Right atrium auricular region (tissue), 2 donors: ENCODE results near the gene MIEN1. TPM values are rescaled to one million over a fixed set of nuclear protein-coding genes. Genes with fewer than 3 reads are reported as not detected.

ENCODE experiments used
- DNase-seq: peaks from one replicate; pipeline ENCODE4 v3.0.0-alpha.2; 2019; ENCODE audit warnings: low spot score
- H3K27ac ChIP-seq, 2 donors: fragments of 200-600 bp; sonication (generic); 1 replicate in 1 of 2; 2 replicates in 1 of 2; pipeline ENCODE4 v1.5.1; 2016 to 2019
- H3K27me3 ChIP-seq, 2 donors: fragments of 200-600 bp; sonication (generic); one replicate each; pipeline versions ENCODE4 v1.5.1 to v1.6.0; 2017 to 2019
- H3K36me3 ChIP-seq: fragments of 200-600 bp; sonication (generic); one replicate; pipeline ENCODE4 v1.5.1; 2016
- H3K4me1 ChIP-seq, 2 donors: fragments of 200-600 bp; sonication (generic); one replicate each; pipeline versions ENCODE4 v1.5.1 to v1.6.0; 2017 to 2019
- H3K4me3 ChIP-seq, 2 donors: fragments of 200-600 bp; sonication (generic); 1 replicate in 1 of 2; 2 replicates in 1 of 2; pipeline ENCODE4 v1.5.1; 2017 to 2019; ENCODE audit warnings: mild to moderate bottlenecking in 1 of 2, moderate library complexity in 1 of 2
- H3K9me3 ChIP-seq, 2 donors: fragments of 200-600 bp; sonication (generic); one replicate each; pipeline ENCODE4 v1.5.1; 2019
- total RNA-seq, 2 donors: library from RNA; depleted of rRNA; stranded (reverse); fragments of >200 nt; gene quantifications; one replicate each; pipeline ENCODE4 v1.1.0, GENCODE V29; 2016
- TF ChIP-seq, protein P1 (sequence below), 2 donors: fragments of 200-600 bp; sonication (generic); IDR thresholded peaks; one replicate each; pipeline ENCODE4 v1.5.1; 2019; ENCODE audit warnings: antibody characterized with exemption in 2 of 2

Gene MIEN1
- total RNA-seq, 2 donors from 2014 or later, result 77.5 to 77.8 TPM

DNA sequence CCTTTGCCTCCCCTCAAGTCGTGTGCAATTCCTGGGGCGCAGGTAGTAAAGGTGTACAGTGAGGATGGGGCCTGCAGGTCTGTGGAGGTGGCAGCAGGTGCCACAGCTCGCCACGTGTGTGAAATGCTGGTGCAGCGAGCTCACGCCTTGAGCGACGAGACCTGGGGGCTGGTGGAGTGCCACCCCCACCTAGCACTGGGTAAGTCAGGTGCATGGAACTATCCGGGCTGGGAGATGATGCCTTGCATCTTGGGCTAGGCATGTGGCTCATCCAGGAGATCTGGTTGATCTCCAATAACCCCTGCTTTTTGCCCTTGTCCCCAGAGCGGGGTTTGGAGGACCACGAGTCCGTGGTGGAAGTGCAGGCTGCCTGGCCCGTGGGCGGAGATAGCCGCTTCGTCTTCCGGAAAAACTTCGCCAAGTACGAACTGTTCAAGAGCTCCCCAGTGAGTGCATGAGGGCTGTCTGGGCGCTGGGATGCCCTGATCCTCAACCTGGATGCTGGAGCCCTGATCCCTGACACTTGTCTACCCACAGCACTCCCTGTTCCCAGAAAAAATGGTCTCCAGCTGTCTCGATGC is 12.6 kb upstream of the MIEN1 start:
- Histone ChIP-seq H3K9me3 (no peaks in the 10 kb centered on the region), H3K36me3 (no peaks in the 10 kb centered on the region), H3K27ac (no peak overlapping the region), H3K27me3 (peaks cover 4 to 5% of the 10 kb centered on the region in 2 donors), H3K4me3 (no peak overlapping the region), H3K4me1 (peaks cover 0 to 35% of the 10 kb centered on the region in 2 donors)
- DNase-seq, result no peak
- TF ChIP-seq, protein P1, sequence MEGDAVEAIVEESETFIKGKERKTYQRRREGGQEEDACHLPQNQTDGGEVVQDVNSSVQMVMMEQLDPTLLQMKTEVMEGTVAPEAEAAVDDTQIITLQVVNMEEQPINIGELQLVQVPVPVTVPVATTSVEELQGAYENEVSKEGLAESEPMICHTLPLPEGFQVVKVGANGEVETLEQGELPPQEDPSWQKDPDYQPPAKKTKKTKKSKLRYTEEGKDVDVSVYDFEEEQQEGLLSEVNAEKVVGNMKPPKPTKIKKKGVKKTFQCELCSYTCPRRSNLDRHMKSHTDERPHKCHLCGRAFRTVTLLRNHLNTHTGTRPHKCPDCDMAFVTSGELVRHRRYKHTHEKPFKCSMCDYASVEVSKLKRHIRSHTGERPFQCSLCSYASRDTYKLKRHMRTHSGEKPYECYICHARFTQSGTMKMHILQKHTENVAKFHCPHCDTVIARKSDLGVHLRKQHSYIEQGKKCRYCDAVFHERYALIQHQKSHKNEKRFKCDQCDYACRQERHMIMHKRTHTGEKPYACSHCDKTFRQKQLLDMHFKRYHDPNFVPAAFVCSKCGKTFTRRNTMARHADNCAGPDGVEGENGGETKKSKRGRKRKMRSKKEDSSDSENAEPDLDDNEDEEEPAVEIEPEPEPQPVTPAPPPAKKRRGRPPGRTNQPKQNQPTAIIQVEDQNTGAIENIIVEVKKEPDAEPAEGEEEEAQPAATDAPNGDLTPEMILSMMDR (IDR thresholded peaks at IDR 0.05), result no peak

DNA sequence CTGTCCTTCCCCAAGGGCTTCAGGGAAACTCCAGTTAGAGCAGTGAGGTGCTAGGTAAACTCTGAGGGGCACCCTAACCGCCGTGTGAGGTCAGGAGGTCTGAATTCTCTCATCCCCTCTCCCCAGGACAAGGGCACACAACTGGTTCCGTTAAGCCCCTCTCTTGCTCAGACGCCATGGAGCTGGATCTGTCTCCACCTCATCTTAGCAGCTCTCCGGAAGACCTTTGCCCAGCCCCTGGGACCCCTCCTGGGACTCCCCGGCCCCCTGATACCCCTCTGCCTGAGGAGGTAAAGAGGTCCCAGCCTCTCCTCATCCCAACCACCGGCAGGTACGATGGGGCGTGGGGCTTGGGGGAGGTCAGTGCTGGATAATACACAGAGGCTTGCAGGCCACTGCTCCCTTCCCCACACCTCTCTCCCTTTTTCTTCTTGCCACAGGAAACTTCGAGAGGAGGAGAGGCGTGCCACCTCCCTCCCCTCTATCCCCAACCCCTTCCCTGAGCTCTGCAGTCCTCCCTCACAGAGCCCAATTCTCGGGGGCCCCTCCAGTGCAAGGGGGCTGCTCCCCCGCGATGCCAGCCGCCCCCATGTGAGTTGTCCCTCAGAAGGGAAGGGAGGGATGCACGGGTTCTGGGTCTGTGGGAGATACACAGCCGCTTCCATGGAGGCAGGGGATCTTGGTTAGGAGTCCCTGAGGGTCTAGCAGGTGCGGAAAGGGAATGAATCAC is 12.0 kb upstream of the MIEN1 start:
- no peak for DNase-seq

DNA sequence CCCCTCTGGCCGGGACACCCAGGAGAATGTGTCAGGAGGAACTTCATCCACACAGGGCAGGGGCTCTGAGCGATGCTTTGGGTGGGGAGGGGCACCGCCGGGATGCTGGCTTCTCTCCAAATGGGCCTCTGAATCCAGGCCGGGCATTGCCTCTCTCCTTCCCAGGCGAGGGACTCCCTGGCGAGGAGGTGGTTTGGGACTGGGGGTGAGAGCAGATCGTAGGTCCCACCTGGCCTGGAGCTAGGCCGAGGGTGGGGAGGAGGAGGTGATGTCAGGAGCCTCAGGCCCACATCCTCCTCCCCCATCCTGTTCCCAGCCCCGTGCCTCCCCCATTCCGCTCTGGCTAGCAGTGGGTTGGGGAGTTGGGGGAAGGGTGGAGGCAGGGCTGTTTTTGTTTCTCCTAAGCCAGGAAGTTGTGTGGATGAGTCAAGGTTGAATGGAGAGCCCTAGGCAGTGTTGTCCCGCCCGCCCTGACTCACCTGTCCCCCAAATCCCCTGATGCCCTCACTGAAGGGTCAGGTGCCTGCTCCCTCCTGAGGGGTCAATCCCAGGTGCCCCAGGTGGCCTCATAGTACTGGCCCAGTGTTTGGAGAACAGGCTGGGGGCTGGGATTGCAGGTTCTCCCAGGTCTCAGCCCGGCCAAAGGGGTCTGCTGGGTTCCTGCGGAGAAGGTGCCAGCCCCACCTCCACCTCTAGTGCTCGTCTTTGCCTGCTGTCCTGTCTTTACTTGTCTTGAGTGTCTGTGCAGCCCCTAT is 10.2 kb upstream of the MIEN1 start:
- H3K36me3 ChIP-seq, result no peaks in the 10 kb centered on the region
- H3K4me3 ChIP-seq, result peak overlapping the region in 1 of 2 donors; percentile 33
- no peak overlapping the region for H3K27ac ChIP-seq
- peaks cover 0 to 39% of the 10 kb centered on the region in 2 donors for H3K4me1 ChIP-seq
- H3K9me3 ChIP-seq, result no peaks in the 10 kb centered on the region
- H3K27me3 ChIP-seq, result peaks cover 4 to 5% of the 10 kb centered on the region in 2 donors
- TF ChIP-seq, protein P1 (IDR thresholded peaks at IDR 0.05), result no peak
- DNase-seq, result no peak

More for the DNA sequence above, 12.0 kb upstream of the MIEN1 start:
- TF ChIP-seq, protein P1 (IDR thresholded peaks at IDR 0.05), result no peak
- no peaks in the 10 kb centered on the region for H3K36me3 ChIP-seq
- H3K27ac ChIP-seq, result no peak overlapping the region
- peaks cover 4 to 5% of the 10 kb centered on the region in 2 donors for H3K27me3 ChIP-seq
- peaks cover 0 to 39% of the 10 kb centered on the region in 2 donors for H3K4me1 ChIP-seq
- no peak overlapping the region for H3K4me3 ChIP-seq
- no peaks in the 10 kb centered on the region for H3K9me3 ChIP-seq

DNA sequence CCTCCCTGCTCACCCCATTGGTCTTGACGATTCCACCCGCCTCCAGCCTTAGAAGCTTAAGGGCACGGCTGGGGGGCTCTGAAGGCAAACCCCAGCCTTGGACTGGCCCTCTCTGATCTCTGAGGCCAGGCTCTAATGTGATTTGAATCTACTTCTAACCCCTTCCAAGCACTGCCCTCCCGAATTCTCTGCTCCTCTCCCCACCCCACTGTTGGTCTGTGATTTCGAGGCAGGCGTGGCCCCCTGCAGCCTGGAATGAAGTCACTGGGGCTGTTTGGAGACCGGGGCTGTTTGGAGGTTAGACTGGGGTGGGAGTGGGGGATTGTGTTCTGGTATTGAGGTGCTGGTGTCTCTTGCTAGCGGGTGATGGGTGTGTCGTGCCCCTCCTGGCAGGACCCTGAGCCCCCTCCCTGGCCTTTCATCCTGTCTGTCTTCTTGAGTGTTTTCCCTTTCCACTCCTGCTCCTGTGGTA is 9.6 kb upstream of the MIEN1 start:
- Histone ChIP-seq H3K36me3 (no peaks in the 10 kb centered on the region), H3K9me3 (no peaks in the 10 kb centered on the region), H3K4me1 (peaks cover 0 to 39% of the 10 kb centered on the region in 2 donors), H3K27ac (no peak overlapping the region), H3K27me3 (peaks cover 4 to 5% of the 10 kb centered on the region in 2 donors), H3K4me3 (peak overlapping the region in 1 of 2 donors; percentile 33)
- TF ChIP-seq, protein P1 (IDR thresholded peaks at IDR 0.05), result no peak
- DNase-seq, result no peak

DNA sequence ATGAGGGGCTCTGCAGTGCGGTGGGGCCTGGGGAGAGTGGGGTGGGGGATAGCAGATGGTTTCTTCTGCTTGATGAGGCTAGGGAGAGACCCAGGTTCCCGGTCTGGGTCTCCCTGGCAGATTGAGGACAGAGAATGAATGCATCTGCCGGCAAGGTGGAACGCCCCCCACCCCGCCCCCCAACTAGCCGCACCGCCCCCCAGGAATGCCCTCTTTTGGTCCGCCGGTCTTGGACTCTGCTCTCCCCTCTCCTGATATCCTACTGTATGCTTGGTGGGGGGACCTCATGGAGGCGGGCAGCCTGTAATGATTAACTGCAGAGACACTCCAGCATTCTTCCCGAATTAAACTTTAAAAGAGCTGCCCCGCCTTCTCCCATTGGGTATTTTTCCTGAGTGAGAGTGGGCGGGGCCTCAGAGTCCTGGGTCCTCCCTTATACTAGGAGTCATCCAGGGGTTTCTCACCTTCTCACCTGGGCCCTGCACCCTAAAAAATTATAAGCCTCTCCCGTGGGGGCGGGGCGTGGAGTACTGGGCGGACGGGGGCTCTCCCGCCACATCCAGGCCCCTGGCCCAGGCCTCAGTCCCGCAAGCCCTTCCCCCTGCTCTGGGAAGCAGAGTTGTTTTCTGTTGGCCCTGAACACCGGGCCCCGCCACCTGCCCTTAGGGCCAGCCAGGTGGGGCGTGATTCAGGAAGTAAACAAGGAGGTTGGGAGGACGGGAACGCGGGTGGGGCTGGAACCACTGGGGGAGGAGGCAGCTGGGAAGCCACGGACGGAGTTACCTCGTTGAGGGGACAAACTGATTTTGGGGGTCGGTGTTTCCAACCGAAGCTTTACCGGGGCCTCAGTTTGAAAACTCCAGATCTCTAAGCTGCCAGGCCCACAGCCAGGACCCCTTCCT is 8.9 kb upstream of the MIEN1 start:
- Histone ChIP-seq H3K27ac (peak overlapping the region in 1 of 2 donors; percentile 17), H3K4me3 (peak overlapping the region in 1 of 2 donors; percentile 33), H3K36me3 (no peaks in the 10 kb centered on the region), H3K4me1 (peaks cover 0 to 39% of the 10 kb centered on the region in 2 donors), H3K9me3 (no peaks in the 10 kb centered on the region), H3K27me3 (peaks cover 4 to 5% of the 10 kb centered on the region in 2 donors)
- no peak for DNase-seq
- TF ChIP-seq, protein P1 (IDR thresholded peaks at IDR 0.05), result no peak
